MCF 10A (cell line): ENCODE data around the gene CYP4B1. TPM values are rescaled to one million over a fixed set of nuclear protein-coding genes. Genes with fewer than 3 reads are reported as not detected.

Source experiments
- BruUV-seq: library from RNA; stranded (reverse); fragments of 400-500 nt; replicated peaks from 2 replicates; lab custom pipeline; 2021; lab: Mats Ljungman, UMichigan
- CTCF ChIA-PET: fragments of 300-600 bp; sonication (Branson Sonifier 250); formaldehyde crosslinking; extraction: SDS; loops from one replicate; lab custom pipeline; 2021; ENCODE audit warnings: antibody characterized with exemption, inconsistent platforms; lab: Yijun Ruan, JAX
- POLR2A ChIA-PET: fragments of 300-600, 350-650 bp; sonication (Branson Sonifier 250); formaldehyde crosslinking; extraction: SDS; loops from one replicate; lab custom pipeline; 2020; ENCODE audit warnings: antibody characterized with exemption, inconsistent platforms; lab: Yijun Ruan, JAX
- DNase-seq: peaks from one replicate; pipeline ENCODE4 v3.0.0-alpha.2; 2018; ENCODE audit not compliant: unreplicated experiment
- H3K27ac Mint-ChIP-seq: one replicate; pipeline ENCODE4 v1.8.0; 2022; ENCODE audit warnings: mild to moderate bottlenecking, low read depth, mixed read lengths; ENCODE audit not compliant: unreplicated experiment
- H3K27me3 Mint-ChIP-seq: one replicate; pipeline ENCODE4 v1.8.0; 2022; ENCODE audit warnings: mixed read lengths; ENCODE audit not compliant: insufficient read depth, unreplicated experiment
- H3K36me3 Mint-ChIP-seq: one replicate; pipeline ENCODE4 v1.8.0; 2022; ENCODE audit warnings: mild to moderate bottlenecking, moderate library complexity, mixed read lengths; ENCODE audit not compliant: insufficient read depth, unreplicated experiment
- H3K4me1 Mint-ChIP-seq: one replicate; pipeline ENCODE4 v1.8.0; 2022; ENCODE audit warnings: mixed read lengths; ENCODE audit not compliant: insufficient read depth, unreplicated experiment
- H3K4me3 Mint-ChIP-seq: one replicate; pipeline ENCODE4 v1.8.0; 2022; ENCODE audit warnings: mild to moderate bottlenecking, moderate library complexity, mixed read lengths; ENCODE audit not compliant: unreplicated experiment
- H3K9me3 Mint-ChIP-seq: one replicate; pipeline ENCODE4 v1.8.0; 2022; ENCODE audit warnings: mixed read lengths; ENCODE audit not compliant: unreplicated experiment
- intact Hi-C: fragments of 100-400 bp; cut with micrococcal nuclease; formaldehyde crosslinking; loops from 2 replicates; pipeline ENCODE4 v1.14.1; 2022
- total RNA-seq: library from RNA; stranded (reverse); gene quantifications from 2 replicates; pipeline ENCODE4 v1.2.3, GENCODE V29; 2022
- TF ChIP-seq, protein P1 (sequence below): fragments of 200-600 bp; IDR thresholded peaks from one replicate; pipeline ENCODE4 v1.8.0; 2022; ENCODE audit warnings: antibody characterized with exemption, mild to moderate bottlenecking; ENCODE audit not compliant: unreplicated experiment

The CYP4B1 gene
- total RNA-seq, 1 experiment from 2014 or later = 10.1 TPM

DNA sequence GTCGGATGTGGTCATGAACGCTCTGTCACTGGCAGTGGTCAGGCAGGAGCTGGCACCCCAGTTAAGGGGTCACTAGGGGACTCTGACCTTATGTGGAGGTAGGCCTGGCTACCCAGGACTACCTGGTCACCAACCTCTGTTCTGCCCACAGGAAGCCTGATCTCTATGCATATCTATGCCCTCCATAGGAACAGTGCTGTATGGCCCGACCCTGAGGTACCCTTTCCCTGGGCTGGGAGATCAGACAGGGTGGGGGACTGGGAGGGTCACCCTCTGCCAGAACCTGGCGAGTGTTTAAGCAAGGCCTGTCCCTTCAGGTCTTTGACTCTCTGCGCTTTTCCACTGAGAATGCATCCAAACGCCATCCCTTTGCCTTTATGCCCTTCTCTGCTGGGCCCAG, 19.0 kb downstream of the CYP4B1 start:
- no peak overlapping the region for H3K4me3 Mint-ChIP-seq
- ChIA-PET POLR2A (interaction anchor here (0.9 kb wide), 1 partner anchor 11 kb away, joined by 3 read pairs; no protein-coding TSS in a partner anchor), CTCF (no interaction called here)
- no peaks in the 10 kb centered on the region for H3K27me3 Mint-ChIP-seq
- no peak overlapping the region for H3K27ac Mint-ChIP-seq
- TF ChIP-seq, protein P1, sequence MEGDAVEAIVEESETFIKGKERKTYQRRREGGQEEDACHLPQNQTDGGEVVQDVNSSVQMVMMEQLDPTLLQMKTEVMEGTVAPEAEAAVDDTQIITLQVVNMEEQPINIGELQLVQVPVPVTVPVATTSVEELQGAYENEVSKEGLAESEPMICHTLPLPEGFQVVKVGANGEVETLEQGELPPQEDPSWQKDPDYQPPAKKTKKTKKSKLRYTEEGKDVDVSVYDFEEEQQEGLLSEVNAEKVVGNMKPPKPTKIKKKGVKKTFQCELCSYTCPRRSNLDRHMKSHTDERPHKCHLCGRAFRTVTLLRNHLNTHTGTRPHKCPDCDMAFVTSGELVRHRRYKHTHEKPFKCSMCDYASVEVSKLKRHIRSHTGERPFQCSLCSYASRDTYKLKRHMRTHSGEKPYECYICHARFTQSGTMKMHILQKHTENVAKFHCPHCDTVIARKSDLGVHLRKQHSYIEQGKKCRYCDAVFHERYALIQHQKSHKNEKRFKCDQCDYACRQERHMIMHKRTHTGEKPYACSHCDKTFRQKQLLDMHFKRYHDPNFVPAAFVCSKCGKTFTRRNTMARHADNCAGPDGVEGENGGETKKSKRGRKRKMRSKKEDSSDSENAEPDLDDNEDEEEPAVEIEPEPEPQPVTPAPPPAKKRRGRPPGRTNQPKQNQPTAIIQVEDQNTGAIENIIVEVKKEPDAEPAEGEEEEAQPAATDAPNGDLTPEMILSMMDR = no peak
- H3K4me1 Mint-ChIP-seq = no peaks in the 10 kb centered on the region
- no TSS peak for BruUV-seq
- H3K9me3 Mint-ChIP-seq = no peaks in the 10 kb centered on the region
- peaks cover 45% of the 10 kb centered on the region for H3K36me3 Mint-ChIP-seq
- intact Hi-C loops = no loop called here
- DNase-seq = no peak

GRCh38 chr1:46818591-46818990, 19.7 kb downstream of the CYP4B1 start:
- no TSS peak for BruUV-seq
- intact Hi-C loops = no loop called here
- Mint-ChIP-seq H3K27ac (no peak overlapping the region), H3K36me3 (peaks cover 37% of the 10 kb centered on the region), H3K4me1 (no peaks in the 10 kb centered on the region), H3K9me3 (no peaks in the 10 kb centered on the region), H3K27me3 (no peaks in the 10 kb centered on the region), H3K4me3 (no peak overlapping the region)
- no peak for DNase-seq
- ChIA-PET POLR2A (interaction anchor here (0.8 kb wide), 1 partner anchor 61 kb away, joined by 3 read pairs; no protein-coding TSS in a partner anchor), CTCF (interaction anchor here (0.6 kb wide), 1 partner anchor 90 kb away, joined by 3 read pairs; no protein-coding TSS in a partner anchor)
- TF ChIP-seq, protein P1 = no peak

DNA sequence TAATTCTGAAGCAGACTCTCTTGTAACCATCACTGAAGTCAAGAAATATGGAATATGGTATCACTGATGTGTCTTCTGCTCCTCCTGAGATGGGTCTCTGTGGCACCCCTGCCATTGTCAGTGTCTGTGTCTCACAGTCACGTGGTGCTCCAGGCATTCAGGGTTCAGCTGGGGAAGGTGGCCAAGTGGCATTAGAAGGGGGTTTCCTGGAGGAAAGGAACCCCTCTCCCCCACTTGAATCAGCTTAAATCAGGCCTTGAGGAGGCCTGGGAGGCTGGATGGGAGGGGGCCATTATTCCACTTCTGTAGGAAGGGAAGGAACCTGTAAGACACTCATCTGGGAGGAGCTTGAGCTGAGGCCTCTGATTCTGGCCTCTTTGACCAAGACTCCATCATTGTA, 20.5 kb downstream of the CYP4B1 start:
- TF ChIP-seq, protein P1 = no peak
- BruUV-seq = no TSS peak
- peaks cover 30% of the 10 kb centered on the region for H3K36me3 Mint-ChIP-seq
- no peaks in the 10 kb centered on the region for H3K27me3 Mint-ChIP-seq
- no peaks in the 10 kb centered on the region for H3K4me1 Mint-ChIP-seq
- no peak overlapping the region for H3K27ac Mint-ChIP-seq
- intact Hi-C loops = no loop called here
- ChIA-PET CTCF (interaction anchor here (0.6 kb wide), 1 partner anchor 89 kb away, joined by 3 read pairs; no protein-coding TSS in a partner anchor), POLR2A (no interaction called here)
- DNase-seq = no peak
- no peak overlapping the region for H3K4me3 Mint-ChIP-seq
- H3K9me3 Mint-ChIP-seq = no peaks in the 10 kb centered on the region

- intact Hi-C loops = no loop called here
- POLR2A ChIA-PET = no interaction called here
- Mint-ChIP-seq H3K9me3 (no peaks in the 10 kb centered on the region), H3K27ac (no peak overlapping the region), H3K36me3 (peaks cover 26% of the 10 kb centered on the region), H3K27me3 (no peaks in the 10 kb centered on the region), H3K4me1 (no peaks in the 10 kb centered on the region), H3K4me3 (no peak overlapping the region)
- no peak for DNase-seq
- CTCF ChIA-PET = no interaction called here
- no TSS peak for BruUV-seq
- TF ChIP-seq, protein P1 = no peak
Observed at GRCh38 chr1:46820076-46820475, 21.2 kb downstream of the CYP4B1 start.
